Fibroblast of skin of scalp (primary cell): ENCODE measurements around the gene ZNF155. TPM values are rescaled to one million over a fixed set of nuclear protein-coding genes. Genes with fewer than 3 reads are reported as not detected.
A peak's percentile ranks its signal among the peaks of the same experiment; 100 is the strongest.
"Not testable (repeated sequence)": the region's sequence is repeated elsewhere in the genome, so short reads cannot be mapped to it uniquely, and the experiment has no call there.

Source experiments
- DNase-seq: peaks from one replicate; pipeline ENCODE4 v3.0.0-alpha.2; 2013
- polyA plus RNA-seq, 2 experiments: library from polyadenylated mRNA; unstranded; fragments of 120-200 nt; gene quantifications; one replicate each; pipeline ENCODE4 v1.2.1, GENCODE V29; 2013; ENCODE audit not compliant: insufficient read length in 2 of 2

ZNF155 gene
- polyA plus RNA-seq (2013, experiment 1 of 2; ENCODE audit: insufficient read length) = 6.1 TPM
- 6.9 TPM for polyA plus RNA-seq (2013, experiment 2 of 2; ENCODE audit: insufficient read length)

GRCh38 chr19:43983912-43984686 lies at the start of gene ZNF155:
ZNF155 (plus strand) TSS chr19:43984188; CDS start chr19:43988544, 4,356 bp downstream.
- DNase-seq = peak; percentile 99

- DNase-seq = peak; percentile 91
Observed at GRCh38 chr19:43934985-43935708, 48.8 kb upstream of the ZNF155 start, which contains the start of gene ZNF45. ZNF45 (minus strand) TSS chr19:43935282; CDS start chr19:43922185, 13,097 bp downstream.

- no peak for DNase-seq
Observed at GRCh38 chr19:43936188-43936587, 47.8 kb upstream of the ZNF155 start.

GRCh38 chr19:43939557-43940260 lies 44.3 kb upstream of the ZNF155 start:
- DNase-seq = no peak

- no peak for DNase-seq
Observed at GRCh38 chr19:43940719-43941118, 43.3 kb upstream of the ZNF155 start.

- no peak for DNase-seq
Observed at GRCh38 chr19:43941209-43941608, 42.8 kb upstream of the ZNF155 start.

GRCh38 chr19:43947412-43947811 lies 36.6 kb upstream of the ZNF155 start:
- not testable (repeated sequence) for DNase-seq

- not testable (repeated sequence) for DNase-seq
Observed at GRCh38 chr19:43949803-43950202, 34.2 kb upstream of the ZNF155 start.

GRCh38 chr19:43950834-43951645 lies 32.9 kb upstream of the ZNF155 start, which contains the start of gene ZNF221:
ZNF221 (plus strand) TSS chr19:43951228; CDS start chr19:43962727, 11,499 bp downstream.
- DNase-seq = peak; percentile 99

GRCh38 chr19:43956827-43957226 lies 27.2 kb upstream of the ZNF155 start:
- DNase-seq = no peak

- peak; percentile 47 for DNase-seq
Observed at GRCh38 chr19:43957891-43958290, 26.1 kb upstream of the ZNF155 start.

- DNase-seq = no peak
Observed at GRCh38 chr19:43960411-43960810, 23.6 kb upstream of the ZNF155 start.

- DNase-seq = peak; percentile 4
Observed at GRCh38 chr19:43966079-43966694, 17.8 kb upstream of the ZNF155 start.

- no peak for DNase-seq
Observed at GRCh38 chr19:43976732-43977131, 7.3 kb upstream of the ZNF155 start.

GRCh38 chr19:43983544-43983911 lies 460 bp upstream of the ZNF155 start:
- no peak for DNase-seq

- DNase-seq = no peak
Observed at GRCh38 chr19:43984687-43985000, 656 bp downstream of the ZNF155 start.

GRCh38 chr19:43997631-43998290 lies 13.8 kb downstream of the ZNF155 start:
- DNase-seq = peak; percentile 3

- peak; percentile 14 for DNase-seq
Observed at GRCh38 chr19:44002212-44002565, 18.2 kb downstream of the ZNF155 start.

GRCh38 chr19:44002566-44003460 lies 18.8 kb downstream of the ZNF155 start, which contains the start of gene ZNF230:
ZNF230 (plus strand) TSS chr19:44002957; CDS start chr19:44007079, 4,122 bp downstream.
- peak; percentile 96 for DNase-seq

GRCh38 chr19:44003461-44004009 lies 19.5 kb downstream of the ZNF155 start:
- no peak for DNase-seq
